AG04449 (cell line): ENCODE results near the gene LYPD4.
A peak's percentile ranks its signal among the peaks of the same experiment; 100 is the strongest.

Experiments
- CTCF ChIA-PET: fragments of 350-600 bp; formaldehyde crosslinking; extraction: SDS; loops from one replicate; lab custom pipeline; 2021; ENCODE audit warnings: antibody characterized with exemption; lab: Yijun Ruan, JAX
- POLR2A ChIA-PET: fragments of 400-600, 350-600 bp; formaldehyde crosslinking; extraction: SDS; loops from one replicate; lab custom pipeline; 2020; ENCODE audit warnings: antibody characterized with exemption, inconsistent platforms; lab: Yijun Ruan, JAX
- DNase-seq: peaks from one replicate; pipeline ENCODE4 v3.0.0-alpha.2; 2010; ENCODE audit warnings: low read depth, low spot score
- H3K4me3 ChIP-seq: 2 replicates; pipeline ENCODE4 v1.5.1; 2011; ENCODE audit warnings: low read depth, mild to moderate bottlenecking, control low read depth, low read length
- CTCF ChIP-seq: IDR thresholded peaks from one replicate; pipeline ENCODE4 v1.5.1; 2011; ENCODE audit warnings: mild to moderate bottlenecking, moderate library complexity, low read length, control low read depth, inconsistent platforms; ENCODE audit not compliant: insufficient read depth; ENCODE audit errors: missing control alignments

Gene LYPD4

DNA sequence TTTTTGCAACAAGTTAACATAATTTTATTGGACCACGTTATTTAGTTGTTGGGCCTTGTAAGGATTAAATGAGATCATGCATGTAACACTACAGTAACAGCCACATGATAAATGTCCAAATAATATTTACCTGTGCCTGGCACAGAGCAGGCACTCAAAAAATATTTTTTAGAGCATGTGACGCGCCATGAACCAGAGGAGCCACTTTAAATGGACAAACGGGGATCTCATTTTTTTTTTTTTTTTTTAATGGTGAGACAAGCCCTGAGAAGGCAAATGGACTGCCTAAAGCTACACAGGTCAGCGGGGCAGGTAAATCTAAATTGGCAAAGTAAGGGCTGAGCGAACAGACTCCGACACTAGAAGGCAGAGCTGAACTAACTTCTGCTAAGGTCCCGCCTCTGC is 14.7 kb upstream of the LYPD4 start:
- TF ChIP-seq CTCF, result no peak
- ChIA-PET POLR2A (interaction anchor here (0.9 to 2.5 kb wide), 7 partner anchors 9 to 100 kb away, joined by 3 to 27 read pairs (median 9); partner anchors contain the start of gene RABAC1), CTCF (interaction anchor here (0.6 to 2.9 kb wide), 10 partner anchors 9 to 99 kb away, joined by 3 to 11 read pairs (median 4); partner anchors contain the start of gene RABAC1)

GRCh38 chr19:41853768-41854167 is 9.3 kb upstream of the LYPD4 start:
- ChIA-PET CTCF (interaction anchor here (1.1 kb wide), 1 partner anchor 18 kb away, joined by 5 read pairs; no protein-coding TSS in a partner anchor), POLR2A (no interaction called here)
- DNase-seq, result no peak
- H3K4me3 ChIP-seq, result no peak overlapping the region
- TF ChIP-seq CTCF, result no peak

More for the DNA sequence above, 14.7 kb upstream of the LYPD4 start:
- no peak for DNase-seq
- peak overlapping the region; percentile 52 for H3K4me3 ChIP-seq

DNA sequence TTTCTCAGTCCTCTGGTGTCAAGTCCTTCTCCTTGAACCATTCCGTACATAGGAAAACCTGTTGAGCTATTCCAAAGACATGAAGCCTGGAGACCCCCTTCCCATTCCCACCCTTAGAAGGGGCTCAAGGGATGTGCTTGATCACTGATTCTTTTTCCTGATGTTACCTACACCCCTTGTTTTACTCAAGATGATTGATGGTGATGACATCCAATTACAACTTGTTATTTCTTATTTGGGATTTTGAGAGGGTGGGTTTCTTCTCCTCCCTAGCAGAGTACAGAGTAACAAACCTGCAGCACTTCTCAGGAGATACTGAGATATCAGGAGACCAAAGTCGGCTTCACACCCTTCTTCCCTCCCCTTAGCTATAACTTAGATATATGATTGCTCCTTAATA is 8.9 kb upstream of the LYPD4 start:
- no peak overlapping the region for H3K4me3 ChIP-seq
- POLR2A ChIA-PET, result no interaction called here
- no peak for DNase-seq
- CTCF ChIA-PET, result interaction anchor here (1.3 kb wide), 1 partner anchor 18 kb away, joined by 3 read pairs; no protein-coding TSS in a partner anchor
- no peak for TF ChIP-seq CTCF

DNA sequence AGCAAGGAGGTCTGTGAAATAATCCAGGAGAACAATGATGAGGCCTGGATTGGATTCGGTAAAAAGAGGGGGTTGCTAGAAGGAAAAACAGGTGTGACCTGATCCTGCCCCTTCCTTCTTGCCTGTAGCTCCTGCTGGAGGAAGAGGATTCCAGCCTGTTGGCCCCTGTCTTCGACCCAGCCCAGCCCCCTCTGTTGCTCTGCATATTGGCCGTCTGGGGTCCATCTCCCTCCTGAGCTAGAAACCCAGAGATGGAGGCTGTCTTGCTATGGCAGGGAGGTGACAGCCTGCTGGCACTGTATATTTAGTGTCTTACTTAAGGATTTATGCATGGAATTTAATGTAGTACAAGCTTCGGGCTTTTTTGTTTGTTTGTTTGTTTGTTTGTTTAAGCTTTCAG is 7.0 kb upstream of the LYPD4 start:
- TF ChIP-seq CTCF, result no peak
- ChIA-PET POLR2A (no interaction called here), CTCF (interaction anchor here (1.2 kb wide), 2 partner anchors 15 to 17 kb away, joined by 4 read pairs; no protein-coding TSS in a partner anchor)
- no peak for DNase-seq
- no peak overlapping the region for H3K4me3 ChIP-seq

DNA sequence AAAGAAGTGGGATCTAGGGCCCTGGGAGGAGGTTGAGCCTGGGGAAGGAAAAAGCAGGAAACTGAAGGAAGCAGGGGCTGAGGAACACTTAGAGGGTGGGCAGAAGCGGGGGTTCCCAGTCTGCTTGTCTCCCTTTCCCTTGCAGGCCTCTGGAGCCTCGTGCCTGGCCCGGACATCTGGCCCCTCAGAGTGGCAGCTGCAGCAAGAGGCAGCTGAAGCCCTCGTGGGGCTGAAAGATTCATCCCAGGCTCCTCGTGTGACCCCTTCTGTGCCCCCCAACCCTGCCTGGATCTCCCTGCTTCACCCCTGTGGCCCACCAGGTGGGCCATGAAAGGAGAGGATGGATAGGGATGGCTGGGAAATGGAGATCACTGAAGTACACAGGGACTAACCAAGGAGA is 5.9 kb upstream of the LYPD4 start:
- H3K4me3 ChIP-seq, result no peak overlapping the region
- POLR2A ChIA-PET, result no interaction called here
- no peak for TF ChIP-seq CTCF
- no peak for DNase-seq
- CTCF ChIA-PET, result interaction anchor here (1.0 to 1.2 kb wide), 2 partner anchors 16 to 193 kb away, joined by 3 to 4 read pairs; no protein-coding TSS in a partner anchor

GRCh38 chr19:41849067-41849466 is 4.6 kb upstream of the LYPD4 start:
- no peak for DNase-seq
- POLR2A ChIA-PET, result no interaction called here
- CTCF ChIA-PET, result interaction anchor here (1.3 kb wide), 1 partner anchor 12 kb away, joined by 4 read pairs; no protein-coding TSS in a partner anchor
- H3K4me3 ChIP-seq, result no peak overlapping the region
- TF ChIP-seq CTCF, result no peak
